ENCODE measurements around the gene AGPAT1. TPM values are rescaled to one million over a fixed set of nuclear protein-coding genes. Genes with fewer than 3 reads are reported as not detected.
"Not testable (repeated sequence)": the region's sequence is repeated elsewhere in the genome, so short reads cannot be mapped to it uniquely, and the experiment has no call there.

The AGPAT1 gene
- total RNA-seq, 1 donor from 2014 or later = 63.2 TPM

- Mint-ChIP-seq H3K27ac (no peak overlapping the region), H3K4me1 (no peaks in the 10 kb centered on the region), H3K27me3 (ENCODE audit: low read depth) (peaks cover 36% of the 10 kb centered on the region), H3K4me3 (no peak overlapping the region), H3K36me3 (no peaks in the 10 kb centered on the region), H3K9me3 (no peaks in the 10 kb centered on the region)
- DNase-seq (ENCODE audit: low spot score in 2 of 2, unreplicated experiment in 2 of 2) = no peak
- no peak for TF ChIP-seq CTCF (IDR thresholded peaks at IDR 0.05; ENCODE audit: unreplicated experiment)
Observed at GRCh38 chr6:32213649-32214048, 37.8 kb upstream of the AGPAT1 start.

- no peak overlapping the region for H3K4me3 Mint-ChIP-seq
- no peak for DNase-seq (ENCODE audit: low spot score in 2 of 2, unreplicated experiment in 2 of 2)
- peaks cover 29% of the 10 kb centered on the region for H3K27me3 Mint-ChIP-seq (ENCODE audit: low read depth)
- no peak for TF ChIP-seq CTCF (IDR thresholded peaks at IDR 0.05; ENCODE audit: unreplicated experiment)
- H3K36me3 Mint-ChIP-seq = no peaks in the 10 kb centered on the region
- H3K4me1 Mint-ChIP-seq = no peaks in the 10 kb centered on the region
- H3K27ac Mint-ChIP-seq = no peak overlapping the region
- H3K9me3 Mint-ChIP-seq = no peaks in the 10 kb centered on the region
Observed at GRCh38 chr6:32212076-32212760, 36.3 kb upstream of the AGPAT1 start.

GRCh38 chr6:32211432-32211831 is 35.5 kb upstream of the AGPAT1 start:
- not testable (repeated sequence) for DNase-seq (ENCODE audit: low spot score in 2 of 2, unreplicated experiment in 2 of 2); H3K4me1 Mint-ChIP-seq; H3K9me3 Mint-ChIP-seq; H3K4me3 Mint-ChIP-seq; H3K27ac Mint-ChIP-seq; H3K36me3 Mint-ChIP-seq
- peaks cover 25% of the 10 kb centered on the region for H3K27me3 Mint-ChIP-seq (ENCODE audit: low read depth)

GRCh38 chr6:32210191-32210601 is 34.3 kb upstream of the AGPAT1 start:
- Mint-ChIP-seq H3K27me3 (ENCODE audit: low read depth) (peaks cover 19% of the 10 kb centered on the region), H3K4me1 (no peaks in the 10 kb centered on the region), H3K4me3 (no peak overlapping the region), H3K9me3 (peaks cover 8% of the 10 kb centered on the region), H3K36me3 (no peaks in the 10 kb centered on the region), H3K27ac (no peak overlapping the region)
- no peak for TF ChIP-seq CTCF (IDR thresholded peaks at IDR 0.05; ENCODE audit: unreplicated experiment)
- DNase-seq (ENCODE audit: low spot score in 2 of 2, unreplicated experiment in 2 of 2) = no peak

- TF ChIP-seq CTCF (IDR thresholded peaks at IDR 0.05; ENCODE audit: unreplicated experiment) = no peak
- H3K9me3 Mint-ChIP-seq = peaks cover 8% of the 10 kb centered on the region
Observed at GRCh38 chr6:32208996-32209395, 33.1 kb upstream of the AGPAT1 start.

GRCh38 chr6:32204268-32204715 is 28.4 kb upstream of the AGPAT1 start:
- TF ChIP-seq CTCF (IDR thresholded peaks at IDR 0.05; ENCODE audit: unreplicated experiment) = no peak
- no peak overlapping the region for H3K27ac Mint-ChIP-seq
- no peaks in the 10 kb centered on the region for H3K36me3 Mint-ChIP-seq
- peaks cover 2% of the 10 kb centered on the region for H3K4me1 Mint-ChIP-seq
- no peak overlapping the region for H3K4me3 Mint-ChIP-seq
- no peak for DNase-seq (ENCODE audit: low spot score in 2 of 2, unreplicated experiment in 2 of 2)
- peaks cover 8% of the 10 kb centered on the region for H3K9me3 Mint-ChIP-seq
- H3K27me3 Mint-ChIP-seq (ENCODE audit: low read depth) = peaks cover 22% of the 10 kb centered on the region

More at GRCh38 chr6:32208996-32209395, 33.1 kb upstream of the AGPAT1 start:
- no peak overlapping the region for H3K4me3 Mint-ChIP-seq
- H3K27ac Mint-ChIP-seq = no peak overlapping the region
- no peaks in the 10 kb centered on the region for H3K4me1 Mint-ChIP-seq
- H3K36me3 Mint-ChIP-seq = no peaks in the 10 kb centered on the region
- H3K27me3 Mint-ChIP-seq (ENCODE audit: low read depth) = peaks cover 20% of the 10 kb centered on the region
- DNase-seq (ENCODE audit: low spot score in 2 of 2, unreplicated experiment in 2 of 2) = no peak
